Measurements from ENCODE around the gene LDLRAP1.

- TF ChIP-seq POLR2A (IDR thresholded peaks at IDR 0.05) (no peak), CTCF (IDR thresholded peaks at IDR 0.05) (no peak)
Observed at GRCh38 chr1:25571522-25571970, 28.1 kb downstream of the LDLRAP1 start.
